ENCODE measurements around the gene SAV1.
"Not testable (repeated sequence)": the region's sequence is repeated elsewhere in the genome, so short reads cannot be mapped to it uniquely, and the experiment has no call there.

Gene SAV1

GRCh38 chr14:50667996-50668825, at the start of gene SAV1:
Gene SAV1, minus strand, starts transcription at chr14:50668306. Its CDS starts 339 bp downstream, at chr14:50667967.
- DNase-seq = peak; percentile 84

- DNase-seq = no peak
These were observed 49.7 kb upstream of the SAV1 start for GRCh38 chr14:50717811-50718210.

GRCh38 chr14:50714450-50715073, 46.5 kb upstream of the SAV1 start:
- DNase-seq = peak; percentile 29

- no peak for DNase-seq
These were observed 42.9 kb upstream of the SAV1 start for GRCh38 chr14:50711043-50711442.

GRCh38 chr14:50705026-50705593, 37.0 kb upstream of the SAV1 start:
- no peak for DNase-seq

GRCh38 chr14:50704454-50705010, 36.4 kb upstream of the SAV1 start:
- no peak for DNase-seq

- peak; percentile 44 for DNase-seq
These were observed 29.7 kb upstream of the SAV1 start for GRCh38 chr14:50697659-50698290.

- DNase-seq = not testable (repeated sequence)
These were observed 26.2 kb upstream of the SAV1 start for GRCh38 chr14:50694260-50694659.

GRCh38 chr14:50688875-50689274, 20.8 kb upstream of the SAV1 start:
- DNase-seq = no peak

GRCh38 chr14:50679674-50680073, 11.6 kb upstream of the SAV1 start:
- no peak for DNase-seq

- no peak for DNase-seq
These were observed 10.1 kb upstream of the SAV1 start for GRCh38 chr14:50678163-50678562.

- peak; percentile 78 for DNase-seq
These were observed 9.5 kb upstream of the SAV1 start for GRCh38 chr14:50677527-50678063.

- DNase-seq = no peak
These were observed 8.9 kb upstream of the SAV1 start for GRCh38 chr14:50676814-50677516.

- DNase-seq = peak; percentile 82
These were observed 7.5 kb upstream of the SAV1 start for GRCh38 chr14:50675597-50675996.

GRCh38 chr14:50670866-50671256, 2.8 kb upstream of the SAV1 start:
- no peak for DNase-seq

GRCh38 chr14:50670196-50670865, 2.2 kb upstream of the SAV1 start:
- DNase-seq = peak; percentile 66

- no peak for DNase-seq
These were observed 1.4 kb upstream of the SAV1 start for GRCh38 chr14:50669441-50669986.

GRCh38 chr14:50668826-50669143, 679 bp upstream of the SAV1 start:
- DNase-seq = no peak

GRCh38 chr14:50667684-50667995, 466 bp downstream of the SAV1 start:
- no peak for DNase-seq

GRCh38 chr14:50666772-50667683, 1.1 kb downstream of the SAV1 start:
- DNase-seq = peak; percentile 74

GRCh38 chr14:50665300-50665699, 2.8 kb downstream of the SAV1 start:
- DNase-seq = not testable (repeated sequence)
